ENCODE results near the gene BCAP31. TPM values are rescaled to one million over a fixed set of nuclear protein-coding genes. Genes with fewer than 3 reads are reported as not detected.
"Not testable (repeated sequence)": the region's sequence is repeated elsewhere in the genome, so short reads cannot be mapped to it uniquely, and the experiment has no call there.

BCAP31 gene
- total RNA-seq, 1 experiment from 2014 or later, result 232 TPM

DNA sequence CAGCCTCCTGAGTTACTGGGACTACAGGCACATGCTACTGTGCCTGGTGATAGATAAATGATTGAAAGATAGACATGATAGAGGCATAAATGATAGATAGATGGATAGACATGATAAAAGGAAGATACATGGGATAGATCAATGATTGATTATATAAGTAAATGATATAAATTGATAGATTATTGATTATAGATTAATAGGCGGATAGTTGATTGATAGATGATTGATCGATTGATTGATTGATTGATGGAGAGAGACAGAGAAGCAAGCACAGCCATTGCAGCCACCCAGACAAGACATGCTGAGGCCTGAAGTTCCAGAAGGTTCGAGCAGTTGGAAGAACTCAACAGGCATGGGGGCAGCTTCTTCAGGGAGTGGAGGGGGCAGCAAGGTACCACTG lies 22.2 kb upstream of the BCAP31 start:
- ChIA-PET POLR2A (no interaction called here), CTCF (no interaction called here)
- H3K36me3 ChIP-seq (ENCODE audit: control insufficient read depth, insufficient read depth, low read length), result no peaks in the 10 kb centered on the region
- H3K4me1 ChIP-seq, result no peaks in the 10 kb centered on the region
- Mint-ChIP-seq H3K9me3 (ENCODE audit: unreplicated experiment) (no peaks in the 10 kb centered on the region), H3K27me3 (ENCODE audit: insufficient read depth, unreplicated experiment) (peaks cover 3% of the 10 kb centered on the region), H3K36me3 (ENCODE audit: insufficient read depth, unreplicated experiment) (no peaks in the 10 kb centered on the region), H3K4me1 (ENCODE audit: low read depth, unreplicated experiment) (no peaks in the 10 kb centered on the region), H3K27ac (ENCODE audit: unreplicated experiment) (no peak overlapping the region), H3K4me3 (ENCODE audit: unreplicated experiment) (no peak overlapping the region)
- intact Hi-C loops (cut with micrococcal nuclease; ENCODE audit: unreplicated experiment), result no loop called here
- no peaks in the 10 kb centered on the region for H3K9me3 ChIP-seq
- BruUV-seq (replicated peaks), result no TSS peak
- H3K4me3 ChIP-seq (ENCODE audit: low read depth, low read length), result no peak overlapping the region
- TF ChIP-seq, protein P1, sequence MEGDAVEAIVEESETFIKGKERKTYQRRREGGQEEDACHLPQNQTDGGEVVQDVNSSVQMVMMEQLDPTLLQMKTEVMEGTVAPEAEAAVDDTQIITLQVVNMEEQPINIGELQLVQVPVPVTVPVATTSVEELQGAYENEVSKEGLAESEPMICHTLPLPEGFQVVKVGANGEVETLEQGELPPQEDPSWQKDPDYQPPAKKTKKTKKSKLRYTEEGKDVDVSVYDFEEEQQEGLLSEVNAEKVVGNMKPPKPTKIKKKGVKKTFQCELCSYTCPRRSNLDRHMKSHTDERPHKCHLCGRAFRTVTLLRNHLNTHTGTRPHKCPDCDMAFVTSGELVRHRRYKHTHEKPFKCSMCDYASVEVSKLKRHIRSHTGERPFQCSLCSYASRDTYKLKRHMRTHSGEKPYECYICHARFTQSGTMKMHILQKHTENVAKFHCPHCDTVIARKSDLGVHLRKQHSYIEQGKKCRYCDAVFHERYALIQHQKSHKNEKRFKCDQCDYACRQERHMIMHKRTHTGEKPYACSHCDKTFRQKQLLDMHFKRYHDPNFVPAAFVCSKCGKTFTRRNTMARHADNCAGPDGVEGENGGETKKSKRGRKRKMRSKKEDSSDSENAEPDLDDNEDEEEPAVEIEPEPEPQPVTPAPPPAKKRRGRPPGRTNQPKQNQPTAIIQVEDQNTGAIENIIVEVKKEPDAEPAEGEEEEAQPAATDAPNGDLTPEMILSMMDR (IDR thresholded peaks at IDR 0.05; ENCODE audit: insufficient read depth in 1 of 2, low read depth in 1 of 2, low read length in 1 of 2, severe bottlenecking in 1 of 2, unreplicated experiment in 1 of 2), result no peak
- DNase-seq, result no peak
- no peaks in the 10 kb centered on the region for H3K27me3 ChIP-seq (replicated peaks; ENCODE audit: control insufficient read depth, insufficient read depth, low read length)

DNA sequence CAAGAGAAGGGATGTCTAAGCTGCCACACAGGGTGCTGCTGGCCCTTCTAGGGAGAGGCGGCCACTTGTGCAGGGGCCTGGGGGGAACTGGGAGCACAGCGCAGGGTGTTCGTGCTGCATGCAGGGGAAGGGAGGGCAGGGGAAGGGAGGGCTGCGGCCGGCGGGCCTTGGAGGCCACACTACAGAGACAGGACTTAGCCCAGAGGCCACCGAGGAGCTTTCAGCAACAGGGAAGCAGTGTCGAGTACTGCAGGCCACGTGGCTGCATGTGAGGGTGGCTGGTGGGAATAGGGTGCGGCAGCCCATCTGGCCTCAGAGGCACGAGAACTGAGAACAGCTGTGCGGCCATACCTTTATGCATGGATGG lies 20.9 kb upstream of the BCAP31 start:
- H3K27ac Mint-ChIP-seq (ENCODE audit: unreplicated experiment); H3K9me3 Mint-ChIP-seq (ENCODE audit: unreplicated experiment); H3K36me3 Mint-ChIP-seq (ENCODE audit: insufficient read depth, unreplicated experiment); H3K9me3 ChIP-seq; H3K4me1 Mint-ChIP-seq (ENCODE audit: low read depth, unreplicated experiment); H3K4me1 ChIP-seq; POLR2A ChIA-PET; H3K4me3 ChIP-seq (ENCODE audit: low read depth, low read length); H3K27me3 ChIP-seq (replicated peaks; ENCODE audit: control insufficient read depth, insufficient read depth, low read length); H3K27me3 Mint-ChIP-seq (ENCODE audit: insufficient read depth, unreplicated experiment); H3K36me3 ChIP-seq (ENCODE audit: control insufficient read depth, insufficient read depth, low read length); CTCF ChIA-PET; DNase-seq; BruUV-seq (replicated peaks); H3K4me3 Mint-ChIP-seq (ENCODE audit: unreplicated experiment); intact Hi-C loops (cut with micrococcal nuclease; ENCODE audit: unreplicated experiment): not testable (repeated sequence)

DNA sequence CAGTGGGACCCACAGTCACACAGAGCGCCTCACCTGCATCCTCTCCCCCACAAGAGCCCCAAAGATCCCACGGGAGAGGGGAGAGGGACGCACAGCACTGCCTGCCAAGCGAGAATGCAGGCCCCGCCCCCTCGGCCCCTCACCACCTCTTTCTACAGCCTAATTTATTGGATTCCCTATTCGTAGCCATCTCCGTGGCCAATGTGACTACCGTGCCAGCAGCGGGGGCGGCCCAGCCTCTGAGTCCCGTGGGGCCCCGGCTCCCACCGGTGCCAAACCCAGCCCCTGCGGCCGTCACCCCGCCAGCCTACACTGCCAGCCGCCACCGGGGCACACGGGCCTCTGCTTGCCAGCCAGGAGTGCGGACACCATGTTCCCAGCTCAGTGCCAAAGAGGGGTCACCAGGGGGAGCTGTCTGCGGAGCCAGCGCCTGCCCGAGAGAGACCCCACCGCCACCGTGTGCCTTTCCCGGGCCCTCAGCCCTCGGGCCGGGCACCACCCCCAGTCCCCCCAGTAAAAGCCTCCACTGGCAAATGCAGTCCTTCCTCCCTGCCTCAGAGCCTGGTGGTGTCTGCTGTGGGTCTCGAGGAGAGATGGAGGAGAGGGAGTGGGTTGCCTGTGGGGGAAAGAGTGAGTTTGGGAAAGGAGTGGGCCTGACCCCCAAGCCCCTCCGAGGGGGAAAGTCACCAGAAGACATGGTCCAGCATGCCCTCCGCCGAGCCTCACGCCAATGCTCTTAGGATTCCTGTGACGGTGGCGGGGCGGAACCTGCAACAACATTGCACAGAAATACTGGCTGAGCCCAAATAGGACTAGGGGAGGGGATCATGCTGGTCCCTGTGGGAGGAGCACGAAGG lies 20.3 kb upstream of the BCAP31 start:
- POLR2A ChIA-PET, result no interaction called here
- no TSS peak for BruUV-seq (replicated peaks)
- H3K27ac Mint-ChIP-seq (ENCODE audit: unreplicated experiment), result no peak overlapping the region

DNA sequence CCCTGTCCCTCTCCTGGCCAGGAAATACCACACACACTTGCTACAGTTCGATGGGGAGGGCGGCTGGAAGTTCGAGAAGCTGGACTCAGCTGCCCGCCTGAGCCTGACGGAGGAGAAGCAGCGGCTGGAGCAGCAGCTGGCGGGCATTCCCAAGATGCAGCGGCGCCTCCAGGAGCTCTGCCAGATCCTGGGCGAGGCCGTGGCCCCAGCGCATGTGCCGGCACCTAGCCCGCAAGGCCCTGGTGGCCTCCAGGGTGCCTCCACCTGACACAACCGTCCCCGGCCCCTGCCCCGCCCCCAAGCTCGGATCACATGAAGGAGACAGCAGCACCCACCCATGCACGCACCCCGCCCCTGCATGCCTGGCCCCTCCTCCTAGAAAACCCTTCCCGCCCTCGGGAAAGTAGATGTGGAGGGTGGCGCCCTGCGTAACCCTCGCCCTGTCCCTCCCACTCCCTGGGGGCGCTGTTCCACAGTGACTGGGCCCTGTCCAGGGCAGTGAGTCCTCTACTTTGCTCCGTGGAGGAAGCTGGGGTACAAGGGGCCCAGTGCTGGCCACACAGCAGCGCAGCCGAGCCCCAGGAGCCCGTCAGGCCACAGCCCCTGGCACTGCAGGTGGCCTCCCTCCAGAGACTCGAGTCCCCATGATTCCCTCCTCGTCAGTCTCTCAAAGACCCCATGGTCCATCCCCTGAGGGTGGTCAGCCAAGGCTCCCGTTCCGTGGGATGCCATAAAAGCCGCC lies 19.5 kb upstream of the BCAP31 start:
- CTCF ChIA-PET; intact Hi-C loops (cut with micrococcal nuclease; ENCODE audit: unreplicated experiment); H3K9me3 Mint-ChIP-seq (ENCODE audit: unreplicated experiment); H3K27me3 Mint-ChIP-seq (ENCODE audit: insufficient read depth, unreplicated experiment); H3K27ac Mint-ChIP-seq (ENCODE audit: unreplicated experiment); H3K4me1 ChIP-seq; H3K4me3 ChIP-seq (ENCODE audit: low read depth, low read length); BruUV-seq (replicated peaks); H3K36me3 Mint-ChIP-seq (ENCODE audit: insufficient read depth, unreplicated experiment); H3K9me3 ChIP-seq; H3K36me3 ChIP-seq (ENCODE audit: control insufficient read depth, insufficient read depth, low read length); POLR2A ChIA-PET; H3K4me1 Mint-ChIP-seq (ENCODE audit: low read depth, unreplicated experiment); H3K4me3 Mint-ChIP-seq (ENCODE audit: unreplicated experiment); H3K27me3 ChIP-seq (replicated peaks; ENCODE audit: control insufficient read depth, insufficient read depth, low read length): not testable (repeated sequence)
- DNase-seq, result peak in 1 of 2 experiments; percentile 50

More for the DNA sequence above, 20.3 kb upstream of the BCAP31 start:
- Histone ChIP-seq H3K4me3 (ENCODE audit: low read depth, low read length) (no peak overlapping the region), H3K27me3 (replicated peaks; ENCODE audit: control insufficient read depth, insufficient read depth, low read length) (no peaks in the 10 kb centered on the region), H3K4me1 (no peaks in the 10 kb centered on the region), H3K9me3 (no peaks in the 10 kb centered on the region), H3K36me3 (ENCODE audit: control insufficient read depth, insufficient read depth, low read length) (no peaks in the 10 kb centered on the region)
- Mint-ChIP-seq H3K27me3 (ENCODE audit: insufficient read depth, unreplicated experiment) (peaks cover 3% of the 10 kb centered on the region), H3K4me1 (ENCODE audit: low read depth, unreplicated experiment) (no peaks in the 10 kb centered on the region), H3K36me3 (ENCODE audit: insufficient read depth, unreplicated experiment) (no peaks in the 10 kb centered on the region), H3K4me3 (ENCODE audit: unreplicated experiment) (no peak overlapping the region), H3K9me3 (ENCODE audit: unreplicated experiment) (no peaks in the 10 kb centered on the region)
- CTCF ChIA-PET, result no interaction called here
- DNase-seq, result no peak
- TF ChIP-seq, protein P1 (IDR thresholded peaks at IDR 0.05; ENCODE audit: insufficient read depth in 1 of 2, low read depth in 1 of 2, low read length in 1 of 2, severe bottlenecking in 1 of 2, unreplicated experiment in 1 of 2), result no peak
- intact Hi-C loops (cut with micrococcal nuclease; ENCODE audit: unreplicated experiment), result no loop called here

DNA sequence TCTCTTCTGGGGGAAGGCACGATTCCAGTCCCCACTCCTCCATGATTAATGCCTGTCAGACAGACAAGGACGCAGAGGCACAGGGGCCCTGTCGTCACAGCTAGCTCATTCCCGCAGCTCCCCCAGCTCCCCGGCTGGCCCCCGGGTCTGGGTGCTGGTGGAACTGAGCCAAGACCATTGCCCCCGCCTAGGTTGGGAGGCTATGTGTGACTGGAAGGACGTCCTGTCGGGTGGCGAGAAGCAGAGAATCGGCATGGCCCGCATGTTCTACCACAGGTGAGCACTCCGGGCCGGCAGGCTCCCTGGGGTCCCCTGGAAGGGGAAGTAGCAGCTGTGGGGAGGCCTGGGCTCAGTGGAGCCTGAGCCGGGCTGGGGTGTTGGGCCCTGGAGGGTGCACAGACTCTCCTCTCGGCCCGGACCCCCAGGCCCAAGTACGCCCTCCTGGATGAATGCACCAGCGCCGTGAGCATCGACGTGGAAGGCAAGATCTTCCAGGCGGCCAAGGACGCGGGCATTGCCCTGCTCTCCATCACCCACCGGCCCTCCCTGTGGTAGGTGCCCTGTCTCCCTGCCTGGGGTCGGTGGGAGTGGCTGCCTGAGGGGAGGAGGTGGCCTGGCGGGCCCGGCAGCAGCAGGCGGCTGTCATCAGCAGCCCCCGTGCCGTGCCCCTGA lies 18.7 kb upstream of the BCAP31 start:
- H3K27me3 Mint-ChIP-seq (ENCODE audit: insufficient read depth, unreplicated experiment); DNase-seq; H3K36me3 ChIP-seq (ENCODE audit: control insufficient read depth, insufficient read depth, low read length); H3K4me1 Mint-ChIP-seq (ENCODE audit: low read depth, unreplicated experiment); H3K4me1 ChIP-seq; H3K36me3 Mint-ChIP-seq (ENCODE audit: insufficient read depth, unreplicated experiment); H3K9me3 ChIP-seq; POLR2A ChIA-PET; BruUV-seq (replicated peaks); H3K4me3 ChIP-seq (ENCODE audit: low read depth, low read length); CTCF ChIA-PET; H3K4me3 Mint-ChIP-seq (ENCODE audit: unreplicated experiment); H3K9me3 Mint-ChIP-seq (ENCODE audit: unreplicated experiment); H3K27me3 ChIP-seq (replicated peaks; ENCODE audit: control insufficient read depth, insufficient read depth, low read length); H3K27ac Mint-ChIP-seq (ENCODE audit: unreplicated experiment); intact Hi-C loops (cut with micrococcal nuclease; ENCODE audit: unreplicated experiment): not testable (repeated sequence)

Measured in Caco-2 (cell line).